GM06990 (cell line): ENCODE results near the gene CHST9.

ENCODE experiments used
- DNase-seq: peaks from one replicate; pipeline ENCODE4 v3.0.0-alpha.2; 2011; ENCODE audit not compliant: insufficient read length; ENCODE audit errors: extremely low read depth
- H3K27me3 ChIP-seq: replicated peaks from 2 replicates; pipeline ENCODE4 v1.6.0; 2011; ENCODE audit warnings: low read length; ENCODE audit not compliant: control insufficient read depth, insufficient read depth
- H3K36me3 ChIP-seq: 2 replicates; pipeline ENCODE4 v1.5.1; 2011; ENCODE audit warnings: low read length; ENCODE audit not compliant: control insufficient read depth, insufficient read depth
- H3K4me3 ChIP-seq: replicated peaks from 2 replicates; pipeline ENCODE4 v1.5.1; 2011; ENCODE audit warnings: low read depth, mild to moderate bottlenecking, control low read depth, low read length
- CTCF ChIP-seq: IDR thresholded peaks from 2 replicates; pipeline ENCODE4 v1.5.1; 2011; ENCODE audit warnings: low read length, control low read depth, mild to moderate bottlenecking, inconsistent platforms; ENCODE audit not compliant: insufficient read depth, poor library complexity, severe bottlenecking

The CHST9 gene

DNA sequence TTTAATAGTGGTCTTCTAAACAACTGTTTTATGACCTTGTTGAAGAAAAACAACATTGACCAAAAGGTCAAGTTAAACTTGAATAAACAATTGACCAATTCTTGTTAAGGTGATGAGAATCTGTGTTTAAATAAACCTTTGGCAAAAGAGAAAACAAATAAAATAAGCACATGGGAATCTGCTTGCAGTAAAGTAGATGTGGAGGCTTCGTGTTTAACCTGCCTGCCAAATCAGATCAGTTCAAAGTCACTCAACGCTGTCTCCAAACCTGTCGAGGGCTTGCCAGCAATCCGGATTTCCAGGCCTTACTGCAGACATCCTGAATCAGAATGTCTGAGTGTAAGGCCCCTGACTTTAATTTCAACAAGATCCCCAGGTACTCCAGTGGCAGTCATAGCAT lies 264.5 kb downstream of the CHST9 start:
- no peak for DNase-seq
- no peaks in the 10 kb centered on the region for H3K27me3 ChIP-seq
- H3K36me3 ChIP-seq: no peaks in the 10 kb centered on the region
- TF ChIP-seq CTCF: no peak
- no peak overlapping the region for H3K4me3 ChIP-seq

- no peaks in the 10 kb centered on the region for H3K27me3 ChIP-seq
- no peak for TF ChIP-seq CTCF
- DNase-seq: no peak
Observed at GRCh38 chr18:26919627-26920026, 265.5 kb downstream of the CHST9 start.

DNA sequence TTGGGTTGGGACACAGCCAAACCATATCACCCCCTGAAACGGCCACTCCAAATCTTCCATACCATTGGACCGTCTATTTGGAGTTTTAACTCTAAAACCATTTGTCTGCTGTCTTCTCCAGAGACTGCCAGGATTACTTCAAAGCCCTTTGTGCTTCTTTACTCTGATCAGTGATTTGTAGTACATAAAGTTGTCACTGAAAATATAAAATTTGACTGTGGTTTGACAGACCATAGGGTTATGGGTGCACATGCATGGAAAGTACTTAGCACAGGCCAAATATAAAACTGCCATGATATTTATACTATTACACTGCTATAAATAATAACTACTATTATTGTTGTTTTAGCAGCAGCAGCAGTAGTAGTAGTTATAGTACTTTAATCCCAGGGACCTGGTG lies 265.9 kb downstream of the CHST9 start:
- Histone ChIP-seq H3K36me3 (no peaks in the 10 kb centered on the region), H3K27me3 (no peaks in the 10 kb centered on the region), H3K4me3 (no peak overlapping the region)
- TF ChIP-seq CTCF: no peak
- no peak for DNase-seq

More at GRCh38 chr18:26919627-26920026, 265.5 kb downstream of the CHST9 start:
- Histone ChIP-seq H3K4me3 (no peak overlapping the region), H3K36me3 (no peaks in the 10 kb centered on the region)

GRCh38 chr18:26911840-26912239 lies 273.3 kb downstream of the CHST9 start:
- no peak for TF ChIP-seq CTCF
- H3K27me3 ChIP-seq: no peaks in the 10 kb centered on the region
- no peak for DNase-seq
- no peaks in the 10 kb centered on the region for H3K36me3 ChIP-seq
- no peak overlapping the region for H3K4me3 ChIP-seq

DNA sequence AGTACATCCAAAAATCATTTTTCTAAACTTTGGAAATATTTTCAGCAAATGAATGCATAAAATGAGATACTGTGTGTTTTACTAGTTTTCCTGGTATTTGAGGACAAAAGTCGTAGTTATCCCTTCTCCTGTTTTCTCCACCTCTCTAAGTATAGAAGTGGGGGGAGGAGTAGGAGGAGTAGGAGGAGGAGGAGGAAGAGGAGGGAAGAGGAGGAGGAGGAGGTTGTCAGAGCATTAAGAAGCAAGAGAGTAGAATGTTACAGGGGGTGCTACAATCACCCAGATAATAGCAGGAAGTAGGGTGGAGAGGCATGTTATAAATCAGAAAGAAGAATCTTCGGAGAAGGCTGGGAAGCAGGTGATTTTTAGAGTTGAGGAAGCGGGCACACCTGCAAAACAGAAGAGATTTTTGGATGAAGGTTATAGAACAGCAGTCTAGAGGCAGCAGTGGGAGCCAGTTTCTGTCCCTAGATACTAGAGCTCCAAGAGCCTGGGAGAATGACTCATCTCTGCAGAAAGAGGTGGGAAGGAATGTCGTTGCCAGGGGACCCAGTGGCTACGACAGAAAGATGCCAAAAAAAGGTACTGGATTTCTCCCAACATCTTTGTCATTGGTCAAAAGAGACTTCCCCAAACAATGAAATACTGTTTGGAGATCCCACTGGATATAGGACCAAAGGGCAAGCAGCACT lies 275.4 kb downstream of the CHST9 start:
- no peak for TF ChIP-seq CTCF
- Histone ChIP-seq H3K4me3 (no peak overlapping the region), H3K27me3 (no peaks in the 10 kb centered on the region), H3K36me3 (no peaks in the 10 kb centered on the region)
- DNase-seq: no peak

- Histone ChIP-seq H3K27me3 (no peaks in the 10 kb centered on the region), H3K4me3 (no peak overlapping the region), H3K36me3 (no peaks in the 10 kb centered on the region)
- TF ChIP-seq CTCF: no peak
- DNase-seq: no peak
Observed at GRCh38 chr18:26908906-26909305, 276.2 kb downstream of the CHST9 start.
